HepG2 (cell line): ENCODE measurements around the gene COL4A2. TPM values are rescaled to one million over a fixed set of nuclear protein-coding genes. Genes with fewer than 3 reads are reported as not detected.

Source experiments
- AFF4 ChIP-seq: sonication (generic); formaldehyde crosslinking; IDR thresholded peaks from 2 replicates; pipeline ENCODE4 v1.4.0; 2020; ENCODE audit warnings: missing genetic modification reagents
- CREB1 ChIP-seq, 2 experiments: fragments of 450-650 bp in 1 of 2; IDR thresholded peaks; 2 replicates each; pipeline ENCODE4 v1.6.1; 2016 to 2017; ENCODE audit warnings: control low read depth in 1 of 2, mild to moderate bottlenecking in 1 of 2, missing compliant biosample characterization in 1 of 2, missing genetic modification characterization in 1 of 2
- KDM4B ChIP-seq: sonication (generic); formaldehyde crosslinking; IDR thresholded peaks from 2 replicates; pipeline ENCODE4 v1.4.0; 2020; ENCODE audit warnings: missing genetic modification reagents
- KDM5B ChIP-seq: sonication (generic); formaldehyde crosslinking; IDR thresholded peaks from 2 replicates; pipeline ENCODE4 v1.4.0; 2020; ENCODE audit warnings: missing genetic modification reagents, mild to moderate bottlenecking, borderline replicate concordance
- NFE2L2 ChIP-seq: fragments of 150-350 bp; IDR thresholded peaks from 2 replicates; pipeline ENCODE4 v1.6.1; 2014; ENCODE audit warnings: low read length
- NFYB ChIP-seq: sonication (generic); formaldehyde crosslinking; IDR thresholded peaks from 2 replicates; pipeline ENCODE4 v1.4.0; 2020; ENCODE audit warnings: missing genetic modification reagents
- PLRG1 ChIP-seq: fragments of 450-650 bp; conservative IDR thresholded peaks from 2 replicates; pipeline ENCODE4 v1.6.1; 2016
- POLR2AphosphoS5 ChIP-seq: IDR thresholded peaks from 2 replicates; pipeline ENCODE4 v1.6.1; 2012; ENCODE audit warnings: low read depth, low read length
- POLR2G ChIP-seq: fragments of 200-400 bp; formaldehyde crosslinking; IDR thresholded peaks from 2 replicates; pipeline ENCODE4 v1.6.1; 2018; ENCODE audit warnings: mild to moderate bottlenecking, low read depth, low read length, moderate library complexity
- RCOR2 ChIP-seq: IDR thresholded peaks from 2 replicates; pipeline ENCODE4 v1.6.1; 2016; ENCODE audit warnings: missing biosample characterization, missing genetic modification reagents
- SMC3 ChIP-seq: IDR thresholded peaks from 2 replicates; pipeline ENCODE4 v1.6.1; 2011; ENCODE audit warnings: low read length, improper control_type of control experiment
- SNRNP70 ChIP-seq: fragments of 200-400 bp; formaldehyde crosslinking; IDR thresholded peaks from 2 replicates; pipeline ENCODE4 v1.6.1; 2017; ENCODE audit warnings: mild to moderate bottlenecking, low read depth, low read length, moderate library complexity
- SRSF9 ChIP-seq: fragments of 200-400 bp; formaldehyde crosslinking; IDR thresholded peaks from 2 replicates; pipeline ENCODE4 v1.6.1; 2018; ENCODE audit warnings: borderline replicate concordance, mild to moderate bottlenecking, low read depth, low read length; ENCODE audit not compliant: insufficient read depth, poor library complexity, severe bottlenecking
- TGIF2 ChIP-seq: IDR thresholded peaks from 2 replicates; pipeline ENCODE4 v1.6.1; 2016; ENCODE audit warnings: control low read depth, missing compliant biosample characterization
- THYN1 ChIP-seq: sonication (generic); formaldehyde crosslinking; IDR thresholded peaks from 2 replicates; pipeline ENCODE4 v1.8.1; 2023; ENCODE audit warnings: low read depth, mild to moderate bottlenecking, moderate library complexity, missing genetic modification reagents, borderline replicate concordance
- YEATS4 ChIP-seq: sonication (generic); formaldehyde crosslinking; IDR thresholded peaks from 2 replicates; pipeline ENCODE4 v1.4.0; 2020; ENCODE audit warnings: missing genetic modification reagents, borderline replicate concordance
- ZNF331 ChIP-seq: sonication (generic); formaldehyde crosslinking; IDR thresholded peaks from 2 replicates; pipeline ENCODE4 v1.4.0; 2020; ENCODE audit warnings: missing genetic modification reagents
- ZNF644 ChIP-seq: IDR thresholded peaks from 2 replicates; pipeline ENCODE4 v1.6.1; 2016; ENCODE audit warnings: low read depth
- ZNF709 ChIP-seq: sonication (generic); formaldehyde crosslinking; IDR thresholded peaks from 2 replicates; pipeline ENCODE4 v1.5.0; 2020; ENCODE audit warnings: mild to moderate bottlenecking, missing genetic modification reagents
- ZNF746 ChIP-seq: sonication (generic); formaldehyde crosslinking; IDR thresholded peaks from 2 replicates; pipeline ENCODE4 v1.8.0; 2022; ENCODE audit warnings: mild to moderate bottlenecking, missing genetic modification reagents
- ZSCAN29 ChIP-seq: sonication (generic); formaldehyde crosslinking; conservative IDR thresholded peaks from 2 replicates; pipeline ENCODE4 v1.4.0; 2020; ENCODE audit warnings: mild to moderate bottlenecking, missing genetic modification reagents
- polyA plus RNA-seq, 8 experiments: library from polyadenylated mRNA; depleted of rRNA in 3 of 8; stranded (reverse) in 7 of 8; unstranded in 1 of 8; fragments of >200 nt; fragmentation: Illumina TruSeq in 4 of 8; extraction: Trizol in 4 of 8; gene quantifications; 2 replicates each; pipeline versions ENCODE4 v1.2.1 to v1.2.3, GENCODE V29; 2011 to 2016; ENCODE audit warnings: low read depth in 4 of 8, missing spikeins in 1 of 8, mixed read lengths in 1 of 8; ENCODE audit not compliant: insufficient read depth in 1 of 8
- total RNA-seq, 5 experiments: library from RNA; depleted of rRNA; stranded (reverse); fragments of >200 nt; fragmentation: Illumina TruSeq; extraction: Trizol; gene quantifications; 2 replicates each; pipeline ENCODE4 v1.2.3, GENCODE V29; 2016; ENCODE audit warnings: low read depth in 1 of 5
- TF ChIP-seq, protein P1 (sequence below): sonication (generic); formaldehyde crosslinking; IDR thresholded peaks from 2 replicates; pipeline ENCODE4 v1.5.1; 2020; ENCODE audit warnings: missing genetic modification reagents, mild to moderate bottlenecking, borderline replicate concordance
- TF ChIP-seq, protein P2 (sequence below): IDR thresholded peaks from 2 replicates; pipeline ENCODE4 v1.6.1; 2018; ENCODE audit warnings: missing genetic modification reagents
- TF ChIP-seq, protein P3 (sequence below): fragments of 450-650 bp; IDR thresholded peaks from 2 replicates; pipeline ENCODE4 v1.6.1; 2017

The COL4A2 gene
- total and polyA plus RNA-seq, 2 of the 13 experiments (the other 11 are each of a cell fraction or from before 2014, with no cell fraction given) = 0.22 to 1.9 TPM

DNA sequence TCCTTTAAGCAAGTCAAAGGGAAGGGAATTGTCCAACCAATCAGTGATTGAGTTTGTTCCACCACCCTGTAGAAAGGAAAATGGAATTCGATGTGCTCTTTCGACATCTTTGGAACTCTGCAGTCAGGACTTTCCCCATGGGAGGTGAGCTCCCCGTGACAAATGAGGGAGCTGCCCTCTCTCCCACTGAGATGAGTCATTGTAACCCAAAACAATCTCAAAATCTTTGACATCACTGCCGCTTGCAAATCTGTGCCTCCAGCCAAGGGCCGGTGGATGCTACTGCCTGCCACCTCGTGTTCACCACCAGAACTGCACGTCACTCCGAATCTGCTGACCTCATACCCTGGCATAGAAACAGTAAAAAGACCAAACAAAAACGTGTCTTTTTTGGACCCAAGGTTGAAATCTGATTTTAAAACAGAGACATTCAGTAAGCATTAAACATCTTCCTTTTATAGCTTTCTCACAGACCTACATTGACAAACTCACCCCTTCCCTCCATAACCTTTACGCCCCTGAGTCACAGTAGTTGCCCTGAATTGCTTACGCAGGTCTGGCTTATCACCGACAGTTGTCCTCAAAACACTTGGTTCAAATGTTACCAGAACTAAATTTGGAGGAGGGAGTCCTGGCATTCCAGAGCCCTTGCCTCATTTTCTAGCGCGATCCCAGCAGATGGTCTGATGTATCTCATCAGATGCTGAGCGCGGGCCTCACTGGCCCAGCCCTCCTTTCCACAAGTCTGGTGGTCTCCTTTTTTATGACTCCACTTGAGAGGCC is 105.2 kb downstream of the COL4A2 start (continued):
- TF ChIP-seq, protein P1, sequence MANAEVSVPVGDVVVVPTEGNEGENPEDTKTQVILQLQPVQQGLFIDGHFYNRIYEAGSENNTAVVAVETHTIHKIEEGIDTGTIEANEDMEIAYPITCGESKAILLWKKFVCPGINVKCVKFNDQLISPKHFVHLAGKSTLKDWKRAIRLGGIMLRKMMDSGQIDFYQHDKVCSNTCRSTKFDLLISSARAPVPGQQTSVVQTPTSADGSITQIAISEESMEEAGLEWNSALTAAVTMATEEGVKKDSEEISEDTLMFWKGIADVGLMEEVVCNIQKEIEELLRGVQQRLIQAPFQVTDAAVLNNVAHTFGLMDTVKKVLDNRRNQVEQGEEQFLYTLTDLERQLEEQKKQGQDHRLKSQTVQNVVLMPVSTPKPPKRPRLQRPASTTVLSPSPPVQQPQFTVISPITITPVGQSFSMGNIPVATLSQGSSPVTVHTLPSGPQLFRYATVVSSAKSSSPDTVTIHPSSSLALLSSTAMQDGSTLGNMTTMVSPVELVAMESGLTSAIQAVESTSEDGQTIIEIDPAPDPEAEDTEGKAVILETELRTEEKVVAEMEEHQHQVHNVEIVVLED (CRISPR knock-in tag) = no peak
- TF ChIP-seq RCOR2 (CRISPR knock-in tag) = no peak
- peak; percentile 13; the same call in 1 of the 2 replicates for TF ChIP-seq NFE2L2
- no peak for TF ChIP-seq ZSCAN29 (CRISPR knock-in tag)
- TF ChIP-seq ZNF331 = no peak
- TF ChIP-seq YEATS4 = no peak
- TF ChIP-seq ZNF709 (CRISPR knock-in tag) = no peak
- TF ChIP-seq, protein P2, sequence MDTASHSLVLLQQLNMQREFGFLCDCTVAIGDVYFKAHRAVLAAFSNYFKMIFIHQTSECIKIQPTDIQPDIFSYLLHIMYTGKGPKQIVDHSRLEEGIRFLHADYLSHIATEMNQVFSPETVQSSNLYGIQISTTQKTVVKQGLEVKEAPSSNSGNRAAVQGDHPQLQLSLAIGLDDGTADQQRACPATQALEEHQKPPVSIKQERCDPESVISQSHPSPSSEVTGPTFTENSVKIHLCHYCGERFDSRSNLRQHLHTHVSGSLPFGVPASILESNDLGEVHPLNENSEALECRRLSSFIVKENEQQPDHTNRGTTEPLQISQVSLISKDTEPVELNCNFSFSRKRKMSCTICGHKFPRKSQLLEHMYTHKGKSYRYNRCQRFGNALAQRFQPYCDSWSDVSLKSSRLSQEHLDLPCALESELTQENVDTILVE (CRISPR knock-in tag) = no peak
- TF ChIP-seq AFF4 = no peak
- no peak for TF ChIP-seq SRSF9
- TF ChIP-seq CREB1 (IDR thresholded peaks at IDR 0.05) = peak; percentile 81
- TF ChIP-seq CREB1 (CRISPR knock-in tag; IDR thresholded peaks at IDR 0.05) = no peak
- TF ChIP-seq, protein P3, sequence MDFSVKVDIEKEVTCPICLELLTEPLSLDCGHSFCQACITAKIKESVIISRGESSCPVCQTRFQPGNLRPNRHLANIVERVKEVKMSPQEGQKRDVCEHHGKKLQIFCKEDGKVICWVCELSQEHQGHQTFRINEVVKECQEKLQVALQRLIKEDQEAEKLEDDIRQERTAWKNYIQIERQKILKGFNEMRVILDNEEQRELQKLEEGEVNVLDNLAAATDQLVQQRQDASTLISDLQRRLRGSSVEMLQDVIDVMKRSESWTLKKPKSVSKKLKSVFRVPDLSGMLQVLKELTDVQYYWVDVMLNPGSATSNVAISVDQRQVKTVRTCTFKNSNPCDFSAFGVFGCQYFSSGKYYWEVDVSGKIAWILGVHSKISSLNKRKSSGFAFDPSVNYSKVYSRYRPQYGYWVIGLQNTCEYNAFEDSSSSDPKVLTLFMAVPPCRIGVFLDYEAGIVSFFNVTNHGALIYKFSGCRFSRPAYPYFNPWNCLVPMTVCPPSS = no peak
- no peak for TF ChIP-seq KDM4B
- no peak for TF ChIP-seq PLRG1
- TF ChIP-seq SNRNP70 = no peak
- TF ChIP-seq TGIF2 (CRISPR knock-in tag) = no peak
- TF ChIP-seq KDM5B (CRISPR knock-in tag) = no peak
- TF ChIP-seq NFYB (CRISPR knock-in tag) = no peak
- peak; percentile 94 for TF ChIP-seq SMC3
- no peak for TF ChIP-seq THYN1 (CRISPR knock-in tag)
- TF ChIP-seq ZNF644 = no peak
- no peak for TF ChIP-seq POLR2AphosphoS5
- no peak for TF ChIP-seq ZNF746 (CRISPR knock-in tag)
- no peak for TF ChIP-seq POLR2G
